Measurements from ENCODE around the gene FAM222A.
"Not testable (repeated sequence)": the region's sequence is repeated elsewhere in the genome, so short reads cannot be mapped to it uniquely, and the experiment has no call there.

Gene FAM222A

GRCh38 chr12:109693653-109694600 is 19.7 kb upstream of the FAM222A start:
- no peak for DNase-seq

- DNase-seq: not testable (repeated sequence)
These were observed 19.0 kb upstream of the FAM222A start for GRCh38 chr12:109694629-109695028.

DNA sequence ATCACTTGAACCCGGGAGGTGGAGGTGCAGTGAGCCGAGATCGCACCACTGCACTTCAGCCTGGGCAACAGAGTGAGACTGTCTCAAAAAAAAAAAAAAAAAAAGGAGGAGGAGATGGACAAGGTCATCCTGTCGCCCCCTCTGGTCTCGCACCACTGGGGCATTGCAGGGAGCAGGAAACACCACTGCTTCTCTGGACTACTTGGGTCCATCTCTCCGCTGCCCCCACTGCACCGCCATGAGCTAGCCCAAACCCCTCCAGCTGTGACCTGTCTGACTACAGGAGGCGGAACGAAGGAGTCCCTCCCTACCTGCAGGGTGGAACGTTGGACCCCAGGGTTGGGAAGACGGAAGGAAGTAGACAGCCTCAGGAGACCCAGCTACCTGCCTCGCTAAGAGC is 18.2 kb upstream of the FAM222A start:
- no peak for DNase-seq

- no peak for DNase-seq
These were observed 17.6 kb upstream of the FAM222A start for GRCh38 chr12:109695961-109696461.

DNA sequence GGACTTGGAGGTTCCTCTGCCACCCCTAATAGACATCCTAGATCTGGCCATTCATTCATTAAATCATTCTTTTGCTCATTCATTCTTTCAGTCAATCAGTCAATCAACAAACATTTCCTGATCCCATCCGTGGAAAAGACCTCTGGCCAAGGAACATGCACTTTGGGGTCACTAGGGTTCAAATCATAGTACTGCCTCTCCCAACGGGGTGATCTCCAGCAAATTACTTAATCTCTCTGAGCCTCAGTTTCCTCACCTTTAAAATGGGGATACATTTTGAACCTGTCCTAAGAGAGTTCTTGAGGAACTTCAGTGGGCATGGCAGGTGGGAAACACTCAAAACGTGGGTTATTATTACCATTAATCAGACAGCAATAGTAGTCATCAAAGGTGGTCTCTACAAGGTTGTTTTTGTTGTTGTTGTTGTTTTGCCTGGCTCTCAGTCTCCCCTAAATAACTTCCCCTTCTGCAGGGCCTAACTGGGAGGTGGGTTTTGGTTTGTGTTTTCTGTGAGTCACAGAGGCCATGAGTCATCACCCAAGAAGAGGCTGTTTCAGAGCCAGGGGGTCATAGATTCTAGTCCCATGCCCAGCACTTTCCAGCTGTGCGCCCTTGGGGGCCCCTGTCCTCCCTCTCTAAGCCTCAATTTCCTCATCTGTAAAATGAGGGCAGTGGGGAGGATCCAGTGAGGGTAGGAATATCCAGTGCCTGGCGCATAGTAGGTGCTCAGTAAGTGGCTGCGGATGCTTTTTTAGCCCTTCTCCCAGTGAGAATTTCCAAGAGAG is 16.9 kb upstream of the FAM222A start:
- DNase-seq: no peak

DNA sequence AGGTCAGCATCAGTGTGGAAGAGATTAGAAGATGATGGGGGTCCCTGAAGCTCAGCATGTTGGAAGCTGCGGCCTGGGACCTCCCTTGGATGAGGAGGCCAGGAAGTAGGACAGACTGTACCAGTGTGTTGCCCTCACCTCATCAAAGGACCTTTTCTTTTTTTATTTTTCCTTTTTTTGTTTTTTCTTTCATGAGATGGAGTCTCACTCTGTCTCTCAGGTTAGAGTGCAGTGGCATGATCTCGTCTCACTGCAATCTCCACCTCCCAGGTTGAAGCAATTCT is 16.4 kb upstream of the FAM222A start:
- no peak for DNase-seq

DNA sequence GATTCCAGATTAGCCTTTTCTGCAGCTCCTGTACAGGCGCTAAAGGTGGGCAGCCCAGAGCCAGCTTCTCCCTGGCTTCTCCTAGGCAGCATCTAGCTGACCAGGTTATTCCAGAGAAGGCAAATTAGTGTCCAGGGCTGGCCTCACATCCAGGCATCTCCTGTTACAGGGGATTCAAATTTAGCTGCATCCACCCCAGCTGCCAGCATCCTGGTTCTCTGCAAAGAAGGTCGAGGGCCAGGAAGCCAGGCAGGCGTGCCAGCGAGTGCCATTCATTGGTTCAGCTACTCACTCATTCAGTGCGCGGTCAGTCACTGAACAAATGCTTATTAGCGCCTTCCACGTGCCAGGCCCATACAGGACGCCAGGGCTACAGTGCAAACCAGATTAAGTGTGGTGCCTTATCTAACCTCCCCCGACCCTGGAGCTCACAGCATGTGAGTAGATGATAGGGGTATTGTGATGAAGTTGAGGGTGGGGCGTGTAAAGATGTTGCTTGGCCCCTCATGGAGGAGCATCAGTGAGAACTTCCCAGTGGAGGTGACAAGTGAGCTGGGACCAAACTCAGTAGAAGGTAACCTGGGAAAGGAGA is 15.7 kb upstream of the FAM222A start:
- DNase-seq: no peak

- DNase-seq: no peak
These were observed 14.8 kb upstream of the FAM222A start for GRCh38 chr12:109698820-109699219.

DNA sequence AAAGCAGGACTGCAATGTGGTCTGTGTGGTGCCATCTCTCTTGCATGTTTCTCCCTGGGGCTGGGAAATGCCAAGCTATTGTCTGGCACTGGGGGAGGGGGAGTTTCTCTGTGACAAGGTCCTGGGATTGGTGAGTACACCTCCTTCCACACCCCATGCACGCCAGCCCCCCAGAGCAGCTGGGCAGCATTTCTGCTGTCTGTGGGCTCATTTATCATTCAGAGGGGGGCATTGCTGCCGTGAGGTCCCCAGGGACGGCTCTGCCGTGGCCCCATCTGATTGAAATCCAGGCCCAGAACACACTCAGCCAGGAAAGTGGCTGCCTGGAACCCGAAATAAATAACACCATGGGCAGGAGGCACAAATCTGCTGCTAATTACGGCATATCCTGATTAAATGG is 12.6 kb upstream of the FAM222A start:
- DNase-seq: no peak

- no peak for DNase-seq
These were observed 11.3 kb upstream of the FAM222A start for GRCh38 chr12:109702111-109702841.

DNA sequence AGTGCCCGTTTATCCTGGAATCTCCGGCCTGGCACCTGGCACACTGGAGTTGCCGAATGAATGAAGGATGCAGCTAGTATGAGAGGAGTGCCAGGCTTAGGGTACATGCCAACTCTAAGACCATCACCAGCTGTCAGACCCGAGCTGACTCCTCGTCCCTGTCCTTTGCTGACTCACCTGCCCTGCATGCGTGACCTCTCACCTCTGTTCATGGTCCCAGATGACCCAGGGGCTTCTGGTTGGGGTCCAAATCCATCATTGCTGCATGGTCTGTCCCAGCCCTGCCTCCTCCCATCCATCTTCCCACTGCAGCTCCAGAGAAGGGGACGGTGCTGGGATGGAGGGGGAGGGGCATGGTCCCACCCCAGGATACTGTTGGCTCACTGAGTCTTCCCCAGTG is 9.9 kb upstream of the FAM222A start:
- no peak for DNase-seq

- no peak for DNase-seq
These were observed 9.1 kb upstream of the FAM222A start for GRCh38 chr12:109704371-109705098.

- no peak for DNase-seq
These were observed 8.3 kb upstream of the FAM222A start for GRCh38 chr12:109705291-109705690.

GRCh38 chr12:109706398-109706746 is 7.3 kb upstream of the FAM222A start:
- DNase-seq: no peak

GRCh38 chr12:109706747-109707469 is 6.7 kb upstream of the FAM222A start:
- no peak for DNase-seq

DNA sequence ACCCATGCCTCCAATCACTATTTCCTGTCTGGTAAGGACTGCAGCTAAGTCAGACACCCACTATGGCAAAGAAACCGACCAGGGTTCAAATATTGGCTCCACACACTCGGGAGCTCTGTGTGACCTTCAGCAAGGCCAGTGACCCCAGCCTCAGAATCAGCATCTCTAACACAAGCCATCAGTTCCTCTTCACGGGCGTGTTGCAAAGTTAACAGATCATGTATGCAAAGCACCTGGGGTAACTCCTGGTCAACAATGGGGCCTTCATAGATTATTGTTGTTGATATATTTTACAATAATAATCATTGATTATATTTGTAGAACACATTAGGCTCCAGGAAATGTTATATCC is 6.2 kb upstream of the FAM222A start:
- DNase-seq: no peak

DNA sequence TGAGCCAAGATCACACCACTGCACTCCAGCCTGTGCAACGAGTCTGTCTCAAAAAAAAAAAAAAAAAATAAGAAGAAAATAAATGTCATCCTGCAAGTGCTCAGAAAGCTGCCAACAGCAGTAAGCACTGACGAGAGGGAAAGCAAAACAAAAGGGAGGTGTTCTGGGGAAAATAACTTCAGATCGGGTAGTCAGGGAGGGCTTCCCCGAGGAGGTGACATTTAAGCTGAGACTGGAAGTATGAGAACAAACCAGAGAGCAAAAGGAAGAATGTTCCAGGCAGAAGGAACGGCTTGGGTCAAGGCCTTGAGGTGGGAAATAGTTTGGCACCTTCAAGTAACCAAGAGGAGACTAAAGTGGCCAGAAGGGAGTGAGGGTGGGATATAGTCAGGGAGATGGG is 4.7 kb upstream of the FAM222A start:
- DNase-seq: no peak

GRCh38 chr12:109709401-109709991 is 4.1 kb upstream of the FAM222A start:
- DNase-seq: no peak

- DNase-seq: no peak
These were observed 3.3 kb upstream of the FAM222A start for GRCh38 chr12:109710205-109710746.

GRCh38 chr12:109710747-109711595 is 2.7 kb upstream of the FAM222A start:
- DNase-seq: no peak
